Stimulated activated CD8-positive, alpha-beta memory T cell treated with anti-CD3 and anti-CD28 coated beads, Interleukin-15, amount 100 ng/mL, for 4 hours (primary cell): ENCODE measurements around the gene RRH.
"Not testable (repeated sequence)": the region's sequence is repeated elsewhere in the genome, so short reads cannot be mapped to it uniquely, and the experiment has no call there.

ENCODE experiments used
- DNase-seq, 2 donors: peaks; one replicate each; pipeline ENCODE4 v3.0.0-alpha.2; 2020; ENCODE audit warnings: low read depth in 2 of 2

The RRH gene

GRCh38 chr4:109827672-109828071, at the start of gene RRH:
Gene RRH (plus strand): TSS chr4:109827972. CDS start chr4:109828028, 56 bp downstream.
- DNase-seq, result no peak

GRCh38 chr4:109782092-109782491, 45.7 kb upstream of the RRH start:
- not testable (repeated sequence) for DNase-seq

DNA sequence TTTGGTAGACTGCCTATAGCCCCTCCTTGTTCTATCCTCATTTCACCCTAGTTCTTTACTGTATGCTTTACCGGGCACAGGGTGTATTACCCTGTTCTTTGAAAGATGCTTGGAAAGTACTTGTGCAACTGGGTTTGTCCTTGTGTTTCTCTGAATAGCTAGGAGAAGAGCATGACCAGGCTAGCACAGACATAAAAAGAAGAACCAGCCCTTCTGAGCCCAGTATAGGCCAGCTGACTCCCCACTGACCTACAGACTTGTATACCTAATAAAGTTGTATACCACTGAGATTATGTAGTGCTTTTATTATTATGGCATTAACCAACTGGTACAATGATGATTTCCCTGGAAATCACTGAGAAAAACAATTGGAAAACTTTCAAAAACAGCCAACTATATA, 40.9 kb upstream of the RRH start:
- DNase-seq, result no peak

GRCh38 chr4:109787807-109788206, 40.0 kb upstream of the RRH start:
- DNase-seq, result no peak

GRCh38 chr4:109795059-109795458, 32.7 kb upstream of the RRH start:
- DNase-seq, result no peak

DNA sequence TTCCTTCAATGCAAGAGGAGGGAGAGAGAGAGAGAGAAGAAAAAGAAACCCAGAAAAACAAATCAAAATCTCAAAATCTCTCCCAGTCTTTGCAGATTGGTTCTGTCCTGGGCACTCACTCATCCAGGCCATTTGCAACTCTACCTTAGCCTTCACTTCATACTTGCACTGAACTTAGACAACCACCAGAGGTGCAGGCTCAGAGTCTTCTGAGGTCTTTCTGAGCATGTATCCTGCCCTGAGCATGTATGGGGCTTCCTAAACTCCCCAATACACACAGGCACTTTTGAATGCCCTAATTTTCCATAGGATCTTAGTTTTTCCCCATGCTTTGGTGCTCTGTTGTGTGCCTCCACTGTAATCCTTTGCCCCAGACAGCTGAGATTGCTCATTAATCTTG, 28.9 kb upstream of the RRH start:
- no peak for DNase-seq

DNA sequence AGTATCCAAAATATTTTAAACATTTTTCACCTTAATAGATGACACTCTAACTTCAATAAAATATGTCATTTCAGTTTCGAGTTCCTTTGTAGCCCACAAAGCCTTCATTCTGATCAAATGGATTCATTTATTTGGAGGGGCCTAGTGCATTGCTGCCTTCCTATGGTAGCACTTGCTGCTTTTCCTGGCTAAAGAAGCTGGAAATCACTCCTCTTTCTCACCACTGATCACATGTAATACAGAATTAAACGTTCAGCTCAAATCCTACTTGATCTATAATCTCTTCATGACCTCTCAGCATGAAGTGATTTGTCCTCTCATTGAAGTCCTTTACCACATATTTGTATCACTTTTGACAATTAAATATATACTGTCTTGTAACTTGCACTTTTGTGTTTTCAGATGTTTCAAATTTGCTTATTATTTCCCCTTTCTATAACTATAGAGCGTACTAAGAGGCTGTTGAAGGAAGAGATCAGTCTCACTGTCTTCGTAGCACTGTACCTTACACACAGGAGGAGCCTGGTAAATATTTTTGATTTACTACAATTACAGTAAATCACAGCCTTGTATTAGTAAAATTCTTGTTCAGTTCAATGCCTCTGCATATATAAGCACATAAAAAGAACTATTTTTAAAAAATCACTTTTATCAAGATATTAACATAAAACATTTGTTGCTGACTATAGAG, 26.5 kb upstream of the RRH start:
- DNase-seq, result no peak

- no peak for DNase-seq
Observed at GRCh38 chr4:109801895-109802319, 25.9 kb upstream of the RRH start, which contains the start of gene CFI. Gene CFI (minus strand): TSS chr4:109801999. CDS start chr4:109801971, 28 bp downstream.

- DNase-seq, result no peak
Observed at GRCh38 chr4:109803924-109804571, 23.7 kb upstream of the RRH start.

- DNase-seq, result no peak
Observed at GRCh38 chr4:109809655-109810054, 18.1 kb upstream of the RRH start.

DNA sequence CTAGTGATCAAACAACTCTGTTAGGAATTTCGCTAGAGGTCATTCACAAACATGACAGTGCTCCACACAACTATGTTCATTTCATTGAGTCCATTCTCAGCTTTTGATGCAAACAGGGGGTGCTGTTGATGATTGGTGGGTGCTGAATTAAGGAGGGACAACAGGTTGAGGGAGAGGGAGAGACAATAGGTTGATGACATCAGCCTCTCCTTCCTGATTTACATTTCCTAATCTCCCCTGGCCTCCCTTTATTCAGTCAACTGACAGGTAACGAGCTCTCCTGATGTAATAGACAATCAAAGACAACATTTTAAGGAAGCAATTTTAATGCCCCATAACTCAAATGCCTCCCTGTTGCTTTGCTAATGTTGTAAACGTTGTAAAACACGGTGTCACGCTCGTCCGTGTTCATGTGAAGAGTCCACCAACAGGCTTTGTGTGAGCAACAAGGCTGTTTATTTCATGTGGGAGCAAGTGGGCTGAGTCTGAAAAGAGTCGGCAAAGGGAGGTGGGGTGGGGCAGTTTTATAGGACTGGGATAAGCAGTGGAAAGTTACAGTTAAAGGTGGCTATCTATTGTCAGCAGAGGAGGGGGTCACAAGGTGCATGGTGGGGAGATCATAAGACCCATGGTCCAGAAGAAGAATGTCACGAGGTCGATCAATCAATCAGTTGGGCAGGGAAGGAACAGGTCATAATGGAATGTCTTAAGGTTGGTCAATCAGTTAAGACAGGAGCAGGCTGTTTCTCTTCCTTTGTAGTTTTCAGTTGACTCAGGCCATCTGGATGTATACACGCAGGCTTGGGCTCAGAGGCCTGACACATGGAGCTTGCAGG, 17.0 kb upstream of the RRH start:
- DNase-seq, result no peak

- no peak for DNase-seq
Observed at GRCh38 chr4:109811707-109812106, 16.1 kb upstream of the RRH start.

DNA sequence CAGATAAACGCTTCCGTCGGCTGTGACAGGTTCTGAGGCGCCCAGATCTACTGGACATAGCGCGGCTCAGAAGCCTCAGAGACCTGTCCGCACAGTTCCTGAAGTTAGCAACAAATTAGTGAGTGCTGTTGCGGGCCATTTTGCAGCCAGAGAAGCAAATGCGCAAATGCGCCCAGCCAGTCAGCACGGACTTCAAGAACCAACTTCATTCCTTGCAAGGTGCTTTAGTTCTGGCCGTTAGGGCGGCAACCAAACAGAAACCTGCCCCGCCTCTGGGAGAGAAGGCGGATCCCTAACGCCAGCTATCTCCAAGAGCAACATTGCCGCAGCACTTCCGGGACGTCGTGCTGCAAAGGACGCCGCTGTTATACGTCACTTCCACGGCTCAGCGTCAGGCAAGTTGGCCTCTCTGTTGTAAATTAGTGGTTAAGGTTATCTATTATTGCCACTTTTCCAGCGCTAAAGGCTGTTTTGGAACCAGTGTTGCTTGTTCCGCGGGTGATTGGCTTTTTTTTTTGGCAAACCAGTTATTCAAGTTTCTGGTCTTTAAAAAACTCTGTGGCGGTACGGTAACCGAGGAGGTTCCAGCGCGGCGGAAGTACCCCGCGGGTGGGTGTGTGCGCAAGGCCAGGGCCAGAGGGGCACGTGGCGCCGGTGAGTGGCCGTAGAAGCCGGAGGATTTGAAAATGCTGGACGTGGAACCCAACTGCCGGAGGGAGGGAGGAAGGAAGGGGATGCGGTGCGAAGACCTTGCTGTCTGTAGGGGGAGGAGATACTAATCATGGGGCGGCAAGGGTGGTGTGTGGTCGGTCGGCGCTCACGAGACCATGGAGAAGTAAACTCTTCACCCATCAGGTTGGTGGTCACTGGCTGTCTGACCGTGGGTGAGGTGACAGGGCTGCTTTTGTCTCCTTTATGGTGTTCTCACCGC, 12.4 kb upstream of the RRH start, which contains the start of gene GAR1:
GAR1 (plus strand) TSS at position 612 of the 931 bp plus-strand sequence. CDS start 403 bp downstream, outside the sequence.
- DNase-seq, result peak; percentile 71 to 81

GRCh38 chr4:109816082-109816442, 11.7 kb upstream of the RRH start:
- DNase-seq, result peak; percentile 18

DNA sequence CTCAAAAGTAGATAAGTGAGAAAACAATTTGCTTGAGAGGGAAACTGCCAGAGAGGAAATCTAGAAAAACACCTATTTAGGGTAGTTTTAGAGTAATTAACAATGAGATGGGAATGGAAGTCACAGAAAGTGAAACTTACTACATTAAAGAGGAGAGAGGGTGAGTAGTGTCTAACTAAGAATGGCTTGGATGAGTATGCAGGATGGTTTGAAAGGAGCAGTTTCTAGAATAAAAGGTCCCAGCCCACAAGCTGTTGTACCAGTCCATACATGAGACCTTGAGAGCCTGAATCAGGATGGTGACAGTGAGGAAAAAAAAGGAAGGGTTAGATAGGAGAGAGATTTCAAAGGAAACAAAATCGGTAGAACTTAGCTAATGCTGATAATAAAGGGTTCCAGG, 10.9 kb upstream of the RRH start:
- no peak for DNase-seq

DNA sequence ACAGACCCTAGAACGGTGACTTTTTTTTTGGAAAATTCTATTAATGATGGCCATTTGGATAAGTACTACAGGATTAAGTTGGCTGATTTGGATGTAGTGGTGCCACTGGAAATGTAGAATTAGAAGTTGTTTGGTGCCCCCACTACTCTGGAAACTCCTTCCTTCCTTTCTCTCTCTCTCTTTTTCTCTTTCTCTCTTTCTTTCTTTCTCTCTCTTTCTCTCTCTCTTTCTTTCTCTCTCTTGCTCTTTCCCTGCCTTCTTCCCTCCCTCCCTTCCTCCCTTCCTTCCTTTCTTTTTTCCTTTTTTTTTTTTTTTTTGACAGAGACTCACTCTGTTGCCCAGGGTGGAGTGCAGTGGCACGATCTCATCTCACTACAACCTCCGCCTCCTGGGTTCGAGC, 9.5 kb upstream of the RRH start:
- DNase-seq, result no peak

- no peak for DNase-seq
Observed at GRCh38 chr4:109820563-109820962, 7.2 kb upstream of the RRH start.

DNA sequence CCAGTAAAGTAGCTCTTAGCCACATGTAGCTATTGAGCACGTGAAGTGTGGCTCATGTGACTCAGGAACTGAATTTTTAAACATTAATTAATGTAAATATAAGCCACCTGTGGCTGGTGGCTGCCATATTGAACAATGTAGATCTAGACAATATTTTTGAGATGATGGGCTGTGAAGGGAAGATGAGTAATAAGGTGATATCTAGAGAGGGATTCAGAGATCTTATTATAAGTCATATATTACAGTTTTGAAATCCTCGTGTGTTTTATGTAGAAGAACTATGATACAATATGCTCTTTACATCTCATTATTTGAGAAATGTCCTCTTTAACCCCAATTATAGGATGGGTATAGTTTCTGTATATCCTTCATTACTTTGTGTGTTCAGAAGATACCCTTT, 6.6 kb upstream of the RRH start:
- no peak for DNase-seq

- DNase-seq, result no peak
Observed at GRCh38 chr4:109826719-109827118, 1.1 kb upstream of the RRH start.

DNA sequence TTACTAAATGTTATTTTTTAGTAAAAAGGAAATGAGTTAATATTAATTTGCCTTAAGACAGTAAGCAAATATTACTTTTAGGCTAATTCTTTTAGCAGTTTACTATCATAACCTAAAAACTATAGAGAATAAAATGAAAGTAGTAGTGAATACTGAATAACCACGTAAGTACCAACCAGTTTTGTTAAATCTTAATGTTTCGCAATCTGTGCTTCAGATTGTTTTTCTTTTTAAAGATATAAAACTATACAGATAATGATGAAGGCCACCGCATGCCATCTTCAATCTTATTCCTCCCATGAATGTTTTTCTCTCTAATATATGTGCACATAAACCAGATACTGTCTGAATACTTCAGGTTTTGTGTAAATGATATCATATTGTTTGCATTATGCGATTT, 6.0 kb downstream of the RRH start:
- no peak for DNase-seq

DNA sequence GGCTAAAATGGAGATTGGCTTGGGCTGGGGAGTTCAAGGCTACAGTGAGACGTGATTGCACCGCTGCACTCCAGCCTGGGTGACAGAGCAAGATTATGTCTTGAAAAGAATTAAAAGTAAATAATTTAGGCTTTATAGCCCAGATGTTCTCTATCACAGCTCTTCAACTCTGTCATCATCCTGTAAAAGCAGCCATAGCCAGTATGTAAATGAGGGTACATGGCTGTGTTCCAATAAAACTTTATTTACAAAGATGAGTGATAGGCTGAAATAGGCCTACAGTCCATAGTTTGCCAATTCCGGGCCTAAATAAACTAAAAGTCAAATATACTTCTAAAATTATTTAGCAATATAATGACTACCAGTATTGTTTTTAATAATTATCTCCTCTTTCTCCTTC, 9.2 kb downstream of the RRH start:
- DNase-seq, result no peak
